OCI-LY1 (cell line): ENCODE data around the gene C15orf40.

Experiments used
- H2AFZ ChIP-seq: fragments of 200-600 bp; sonication (generic), shearing (Covaris generic); 2 replicates; pipeline ENCODE4 v1.6.0; 2014; ENCODE audit warnings: antibody characterized with exemption, mild to moderate bottlenecking, low read length
- H3F3A ChIP-seq: fragments of 200-600 bp; sonication (generic), shearing (Covaris generic); 2 replicates; pipeline ENCODE4 v1.6.0; 2014; ENCODE audit warnings: mild to moderate bottlenecking, antibody characterized with exemption, low read length, moderate library complexity; ENCODE audit not compliant: insufficient read depth
- H3K27ac ChIP-seq: fragments of 200-600 bp; sonication (generic); 2 replicates; pipeline ENCODE4 v1.5.1; 2014; ENCODE audit warnings: low read length, mixed run types, mild to moderate bottlenecking, low read depth; ENCODE audit not compliant: poor library complexity, severe bottlenecking
- H3K27me3 ChIP-seq: fragments of 200-600 bp; sonication (generic); 2 replicates; pipeline ENCODE4 v1.6.0; 2014; ENCODE audit warnings: antibody characterized with exemption, mild to moderate bottlenecking, low read length, moderate library complexity; ENCODE audit not compliant: insufficient read depth
- H3K36me3 ChIP-seq: fragments of 200-600 bp; sonication (generic); 2 replicates; pipeline ENCODE4 v1.6.1; 2014; ENCODE audit warnings: mild to moderate bottlenecking, antibody characterized with exemption, low read length, moderate library complexity, mixed read lengths; ENCODE audit not compliant: insufficient read depth
- H3K4me1 ChIP-seq: fragments of 200-600 bp; sonication (generic); 2 replicates; pipeline ENCODE4 v1.5.1; 2014; ENCODE audit warnings: mild to moderate bottlenecking, low read length, moderate library complexity; ENCODE audit not compliant: insufficient read depth, severe bottlenecking
- H3K4me2 ChIP-seq: fragments of 200-600 bp; sonication (generic), shearing (Covaris generic); 2 replicates; pipeline ENCODE4 v1.6.1; 2014; ENCODE audit warnings: low read length
- H3K4me3 ChIP-seq: fragments of 200-600 bp; sonication (generic); 2 replicates; pipeline ENCODE4 v1.5.1; 2014; ENCODE audit warnings: low read length, low read depth, mild to moderate bottlenecking, mixed read lengths; ENCODE audit not compliant: poor library complexity, severe bottlenecking
- H3K79me2 ChIP-seq: fragments of 200-600 bp; shearing (Covaris generic); 2 replicates; pipeline ENCODE4 v1.6.1; 2016; ENCODE audit warnings: mixed run types, low read length, mixed read lengths; ENCODE audit not compliant: insufficient read depth
- H3K9ac ChIP-seq: fragments of 200-600 bp; sonication (generic), shearing (Covaris generic); 2 replicates; pipeline ENCODE4 v1.6.1; 2014; ENCODE audit warnings: mild to moderate bottlenecking, low read length, mixed read lengths
- H3K9me2 ChIP-seq: fragments of 200-600 bp; sonication (generic), shearing (Covaris generic); 2 replicates; pipeline ENCODE4 v1.6.1; 2014; ENCODE audit warnings: low read depth, mild to moderate bottlenecking, low read length, mixed read lengths
- H3K9me3 ChIP-seq: fragments of 200-600 bp; shearing (Covaris generic); 2 replicates; pipeline ENCODE4 v1.6.1; 2014; ENCODE audit warnings: low read length, mixed read lengths
- H4K20me1 ChIP-seq: fragments of 200-600 bp; sonication (generic), shearing (Covaris generic); 2 replicates; pipeline ENCODE4 v1.6.0; 2016; ENCODE audit warnings: mild to moderate bottlenecking, low read length; ENCODE audit not compliant: insufficient read depth
- CTCF ChIP-seq: fragments of 200-600 bp; sonication (generic), shearing (Covaris generic); IDR thresholded peaks from 2 replicates; pipeline ENCODE4 v1.5.1; 2017; ENCODE audit warnings: mild to moderate bottlenecking, antibody characterized with exemption, low read length, moderate library complexity, mixed read lengths
- EZH2 ChIP-seq: fragments of 200-600 bp; sonication (generic), shearing (Covaris generic); IDR thresholded peaks from 2 replicates; pipeline ENCODE4 v1.8.0; 2017; ENCODE audit warnings: borderline replicate concordance, mixed run types, mild to moderate bottlenecking, antibody characterized with exemption, low read length, moderate library complexity, mixed read lengths

C15orf40 gene

GRCh38 chr15:82960766-82961165 lies 50.7 kb downstream of the C15orf40 start:
- no peaks in the 10 kb centered on the region for H3K27me3 ChIP-seq
- TF ChIP-seq CTCF (no peak), EZH2 (no peak)
- H2AFZ ChIP-seq = no peak overlapping the region
- H3F3A ChIP-seq = no peaks in the 10 kb centered on the region
- H3K4me2 ChIP-seq = no peak overlapping the region
- H3K27ac ChIP-seq = no peak overlapping the region
- H3K9me2 ChIP-seq = no peaks in the 10 kb centered on the region
- H3K4me1 ChIP-seq = no peaks in the 10 kb centered on the region
- no peak overlapping the region for H3K9ac ChIP-seq
- H3K36me3 ChIP-seq = no peaks in the 10 kb centered on the region
- H3K4me3 ChIP-seq = no peak overlapping the region
- H4K20me1 ChIP-seq = no peaks in the 10 kb centered on the region
- H3K9me3 ChIP-seq = no peaks in the 10 kb centered on the region
- no peaks in the 10 kb centered on the region for H3K79me2 ChIP-seq

GRCh38 chr15:82959423-82959822 lies 52.0 kb downstream of the C15orf40 start:
- H3K9me3 ChIP-seq = no peaks in the 10 kb centered on the region
- TF ChIP-seq EZH2 = no peak
- TF ChIP-seq CTCF = no peak
- no peak overlapping the region for H3K4me2 ChIP-seq
- H3K79me2 ChIP-seq = no peaks in the 10 kb centered on the region
- H4K20me1 ChIP-seq = no peaks in the 10 kb centered on the region
- no peaks in the 10 kb centered on the region for H3K4me1 ChIP-seq
- H3K9ac ChIP-seq = no peak overlapping the region
- no peaks in the 10 kb centered on the region for H3F3A ChIP-seq
- no peaks in the 10 kb centered on the region for H3K27me3 ChIP-seq
- H2AFZ ChIP-seq = no peak overlapping the region
- H3K4me3 ChIP-seq = no peak overlapping the region
- no peaks in the 10 kb centered on the region for H3K9me2 ChIP-seq
- no peak overlapping the region for H3K27ac ChIP-seq
- no peaks in the 10 kb centered on the region for H3K36me3 ChIP-seq

GRCh38 chr15:82958638-82959037 lies 52.8 kb downstream of the C15orf40 start:
- Histone ChIP-seq H3K9me2 (no peaks in the 10 kb centered on the region), H3K27me3 (no peaks in the 10 kb centered on the region), H3K4me2 (no peak overlapping the region), H3K4me3 (no peak overlapping the region), H2AFZ (no peak overlapping the region), H4K20me1 (no peaks in the 10 kb centered on the region), H3K9me3 (no peaks in the 10 kb centered on the region), H3K79me2 (no peaks in the 10 kb centered on the region), H3K27ac (no peak overlapping the region), H3F3A (no peaks in the 10 kb centered on the region), H3K4me1 (no peaks in the 10 kb centered on the region), H3K36me3 (no peaks in the 10 kb centered on the region), H3K9ac (no peak overlapping the region)
- TF ChIP-seq EZH2 (no peak), CTCF (no peak)
